ENCODE data around the gene SNRPB. TPM values are rescaled to one million over a fixed set of nuclear protein-coding genes. Genes with fewer than 3 reads are reported as not detected.

Gene SNRPB
- total RNA-seq, 1 experiment from 2014 or later: 327 TPM

GRCh38 chr20:2455771-2456497, 14.7 kb downstream of the SNRPB start:
- no peaks in the 10 kb centered on the region for H3K9me3 ChIP-seq (ENCODE audit: low read length)
- no peak overlapping the region for H2AFZ ChIP-seq (ENCODE audit: low read length)
- H3K4me2 ChIP-seq (ENCODE audit: low read depth, low read length, poor library complexity, severe bottlenecking): no peak overlapping the region
- no peaks in the 10 kb centered on the region for H3K9me2 ChIP-seq (replicated peaks; ENCODE audit: insufficient read depth, low read length)
- no peaks in the 10 kb centered on the region for H3K79me2 ChIP-seq (ENCODE audit: low read length)
- no peak overlapping the region for H3K9ac ChIP-seq (ENCODE audit: low read length)
- peaks cover 13% of the 10 kb centered on the region; the same call in 1 of the 2 replicates for H3K36me3 ChIP-seq (ENCODE audit: insufficient read depth, low read length)
- no peak overlapping the region for H3K4me3 ChIP-seq (ENCODE audit: low read length)
- no peaks in the 10 kb centered on the region for H3K4me1 ChIP-seq (ENCODE audit: low read length)
- no peak for DNase-seq
- no peaks in the 10 kb centered on the region for H3K27me3 ChIP-seq (ENCODE audit: low read length)
- no peaks in the 10 kb centered on the region for H4K20me1 ChIP-seq (ENCODE audit: insufficient read depth, low read depth, low read length)
- no peak overlapping the region for H3K27ac ChIP-seq (ENCODE audit: low read length)

GRCh38 chr20:2453792-2454191, 16.8 kb downstream of the SNRPB start:
- H3K9ac ChIP-seq (ENCODE audit: low read length): no peak overlapping the region
- no peak overlapping the region for H3K4me2 ChIP-seq (ENCODE audit: low read depth, low read length, poor library complexity, severe bottlenecking)
- H3K9me3 ChIP-seq (ENCODE audit: low read length): no peaks in the 10 kb centered on the region
- no peaks in the 10 kb centered on the region for H4K20me1 ChIP-seq (ENCODE audit: insufficient read depth, low read depth, low read length)
- DNase-seq: no peak
- no peak overlapping the region for H2AFZ ChIP-seq (ENCODE audit: low read length)
- no peaks in the 10 kb centered on the region for H3K9me2 ChIP-seq (replicated peaks; ENCODE audit: insufficient read depth, low read length)
- H3K79me2 ChIP-seq (ENCODE audit: low read length): no peaks in the 10 kb centered on the region
- H3K27ac ChIP-seq (ENCODE audit: low read length): no peak overlapping the region
- no peak overlapping the region for H3K4me3 ChIP-seq (ENCODE audit: low read length)
- H3K4me1 ChIP-seq (ENCODE audit: low read length): no peaks in the 10 kb centered on the region
- no peaks in the 10 kb centered on the region for H3K36me3 ChIP-seq (ENCODE audit: insufficient read depth, low read length)
- H3K27me3 ChIP-seq (ENCODE audit: low read length): no peaks in the 10 kb centered on the region

GRCh38 chr20:2451939-2452732, 18.5 kb downstream of the SNRPB start:
- DNase-seq: peak; percentile 86
- Histone ChIP-seq H3K27ac (ENCODE audit: low read length) (no peak overlapping the region), H3K36me3 (ENCODE audit: insufficient read depth, low read length) (no peaks in the 10 kb centered on the region), H3K9ac (ENCODE audit: low read length) (no peak overlapping the region), H3K9me2 (replicated peaks; ENCODE audit: insufficient read depth, low read length) (no peaks in the 10 kb centered on the region), H3K9me3 (ENCODE audit: low read length) (no peaks in the 10 kb centered on the region), H3K4me2 (ENCODE audit: low read depth, low read length, poor library complexity, severe bottlenecking) (no peak overlapping the region), H3K79me2 (ENCODE audit: low read length) (no peaks in the 10 kb centered on the region), H2AFZ (ENCODE audit: low read length) (no peak overlapping the region), H3K4me1 (ENCODE audit: low read length) (no peaks in the 10 kb centered on the region), H4K20me1 (ENCODE audit: insufficient read depth, low read depth, low read length) (no peaks in the 10 kb centered on the region), H3K4me3 (ENCODE audit: low read length) (no peak overlapping the region), H3K27me3 (ENCODE audit: low read length) (no peaks in the 10 kb centered on the region)

- no peak overlapping the region for H3K9ac ChIP-seq (ENCODE audit: low read length)
- no peak for DNase-seq
- no peaks in the 10 kb centered on the region for H3K4me1 ChIP-seq (ENCODE audit: low read length)
- H3K9me2 ChIP-seq (replicated peaks; ENCODE audit: insufficient read depth, low read length): no peaks in the 10 kb centered on the region
- H2AFZ ChIP-seq (ENCODE audit: low read length): no peak overlapping the region
- no peaks in the 10 kb centered on the region; the same call in 1 of the 2 replicates for H3K9me3 ChIP-seq (ENCODE audit: low read length)
- no peaks in the 10 kb centered on the region for H3K79me2 ChIP-seq (ENCODE audit: low read length)
- no peak overlapping the region for H3K4me3 ChIP-seq (ENCODE audit: low read length)
- no peaks in the 10 kb centered on the region for H3K27me3 ChIP-seq (ENCODE audit: low read length)
- no peak overlapping the region for H3K4me2 ChIP-seq (ENCODE audit: low read depth, low read length, poor library complexity, severe bottlenecking)
- no peaks in the 10 kb centered on the region for H4K20me1 ChIP-seq (ENCODE audit: insufficient read depth, low read depth, low read length)
- H3K36me3 ChIP-seq (ENCODE audit: insufficient read depth, low read length): no peaks in the 10 kb centered on the region
- H3K27ac ChIP-seq (ENCODE audit: low read length): no peak overlapping the region
These were observed 19.2 kb downstream of the SNRPB start for GRCh38 chr20:2451422-2451821.

- Histone ChIP-seq H3K27ac (ENCODE audit: low read length) (no peak overlapping the region), H4K20me1 (ENCODE audit: insufficient read depth, low read depth, low read length) (no peaks in the 10 kb centered on the region), H3K27me3 (ENCODE audit: low read length) (no peaks in the 10 kb centered on the region), H3K9me3 (ENCODE audit: low read length) (no peaks in the 10 kb centered on the region; the same call in 1 of the 2 replicates), H3K79me2 (ENCODE audit: low read length) (no peaks in the 10 kb centered on the region), H3K9me2 (replicated peaks; ENCODE audit: insufficient read depth, low read length) (no peaks in the 10 kb centered on the region), H3K36me3 (ENCODE audit: insufficient read depth, low read length) (no peaks in the 10 kb centered on the region), H3K4me1 (ENCODE audit: low read length) (no peaks in the 10 kb centered on the region), H2AFZ (ENCODE audit: low read length) (no peak overlapping the region), H3K4me2 (ENCODE audit: low read depth, low read length, poor library complexity, severe bottlenecking) (no peak overlapping the region), H3K9ac (ENCODE audit: low read length) (no peak overlapping the region), H3K4me3 (ENCODE audit: low read length) (no peak overlapping the region)
- no peak for DNase-seq
These were observed 21.2 kb downstream of the SNRPB start for GRCh38 chr20:2449386-2449785.

- H3K36me3 ChIP-seq (ENCODE audit: insufficient read depth, low read length): no peaks in the 10 kb centered on the region
- H3K9ac ChIP-seq (ENCODE audit: low read length): no peak overlapping the region
- no peak for DNase-seq
- H3K4me3 ChIP-seq (ENCODE audit: low read length): no peak overlapping the region
- no peaks in the 10 kb centered on the region for H3K79me2 ChIP-seq (ENCODE audit: low read length)
- no peaks in the 10 kb centered on the region; the same call in 1 of the 2 replicates for H3K9me3 ChIP-seq (ENCODE audit: low read length)
- no peaks in the 10 kb centered on the region for H4K20me1 ChIP-seq (ENCODE audit: insufficient read depth, low read depth, low read length)
- no peak overlapping the region for H3K4me2 ChIP-seq (ENCODE audit: low read depth, low read length, poor library complexity, severe bottlenecking)
- H3K27me3 ChIP-seq (ENCODE audit: low read length): no peaks in the 10 kb centered on the region
- no peaks in the 10 kb centered on the region for H3K4me1 ChIP-seq (ENCODE audit: low read length)
- no peak overlapping the region for H3K27ac ChIP-seq (ENCODE audit: low read length)
- no peak overlapping the region for H2AFZ ChIP-seq (ENCODE audit: low read length)
- H3K9me2 ChIP-seq (replicated peaks; ENCODE audit: insufficient read depth, low read length): no peaks in the 10 kb centered on the region
These were observed 23.7 kb downstream of the SNRPB start for GRCh38 chr20:2446845-2447244.

- H3K9me3 ChIP-seq (ENCODE audit: low read length): no peaks in the 10 kb centered on the region
- H3K27ac ChIP-seq (ENCODE audit: low read length): no peak overlapping the region
- H2AFZ ChIP-seq (ENCODE audit: low read length): no peak overlapping the region
- H3K79me2 ChIP-seq (ENCODE audit: low read length): no peaks in the 10 kb centered on the region
- H3K27me3 ChIP-seq (ENCODE audit: low read length): no peaks in the 10 kb centered on the region
- no peaks in the 10 kb centered on the region for H3K4me1 ChIP-seq (ENCODE audit: low read length)
- H3K9me2 ChIP-seq (replicated peaks; ENCODE audit: insufficient read depth, low read length): no peaks in the 10 kb centered on the region
- H3K4me3 ChIP-seq (ENCODE audit: low read length): no peak overlapping the region
- H3K4me2 ChIP-seq (ENCODE audit: low read depth, low read length, poor library complexity, severe bottlenecking): no peak overlapping the region
- no peak for DNase-seq
- no peaks in the 10 kb centered on the region for H3K36me3 ChIP-seq (ENCODE audit: insufficient read depth, low read length)
- H4K20me1 ChIP-seq (ENCODE audit: insufficient read depth, low read depth, low read length): no peaks in the 10 kb centered on the region
- no peak overlapping the region for H3K9ac ChIP-seq (ENCODE audit: low read length)
These were observed 39.4 kb downstream of the SNRPB start for GRCh38 chr20:2431185-2431584.

- H3K9ac ChIP-seq (ENCODE audit: low read length): no peak overlapping the region
- H3K27ac ChIP-seq (ENCODE audit: low read length): no peak overlapping the region
- H3K79me2 ChIP-seq (ENCODE audit: low read length): no peaks in the 10 kb centered on the region
- no peaks in the 10 kb centered on the region for H3K4me1 ChIP-seq (ENCODE audit: low read length)
- no peak overlapping the region for H3K4me2 ChIP-seq (ENCODE audit: low read depth, low read length, poor library complexity, severe bottlenecking)
- no peaks in the 10 kb centered on the region for H3K9me2 ChIP-seq (replicated peaks; ENCODE audit: insufficient read depth, low read length)
- no peak for DNase-seq
- no peaks in the 10 kb centered on the region for H3K9me3 ChIP-seq (ENCODE audit: low read length)
- no peak overlapping the region for H3K4me3 ChIP-seq (ENCODE audit: low read length)
- H3K27me3 ChIP-seq (ENCODE audit: low read length): no peaks in the 10 kb centered on the region
- H4K20me1 ChIP-seq (ENCODE audit: insufficient read depth, low read depth, low read length): no peaks in the 10 kb centered on the region
- H2AFZ ChIP-seq (ENCODE audit: low read length): no peak overlapping the region
- H3K36me3 ChIP-seq (ENCODE audit: insufficient read depth, low read length): no peaks in the 10 kb centered on the region
These were observed 40.1 kb downstream of the SNRPB start for GRCh38 chr20:2430538-2430937.

Measured in Karpas-422 (cell line).